Muscle layer of colon (tissue), 2 donors: ENCODE data around the gene OPTC.

ENCODE experiments used
- H3K27ac ChIP-seq: one replicate; pipeline ENCODE4 v1.7.0; 2013; ENCODE audit warnings: low read depth, mild to moderate bottlenecking, low read length, moderate library complexity
- H3K27me3 ChIP-seq, 2 donors: one replicate each; pipeline ENCODE4 v1.7.0; 2013; ENCODE audit warnings: low read length in 2 of 2, mild to moderate bottlenecking in 2 of 2; ENCODE audit not compliant: insufficient read depth in 2 of 2, control insufficient read depth in 1 of 2
- H3K36me3 ChIP-seq: one replicate; pipeline ENCODE4 v1.7.0; 2013; ENCODE audit warnings: mild to moderate bottlenecking, low read length; ENCODE audit not compliant: insufficient read depth
- H3K4me1 ChIP-seq: one replicate; pipeline ENCODE4 v1.7.0; 2013; ENCODE audit warnings: mild to moderate bottlenecking, low read length; ENCODE audit not compliant: insufficient read depth
- H3K4me3 ChIP-seq, 2 donors: one replicate each; pipeline ENCODE4 v1.7.0; 2013; ENCODE audit warnings: low read length in 2 of 2, low read depth in 1 of 2, mild to moderate bottlenecking in 1 of 2, moderate library complexity in 1 of 2
- H3K9ac ChIP-seq: one replicate; pipeline ENCODE4 v1.7.0; 2013; ENCODE audit warnings: low read length
- H3K9me3 ChIP-seq: one replicate; pipeline ENCODE4 v1.7.0; 2013; ENCODE audit warnings: mild to moderate bottlenecking, low read length
- donor health status: abdominal sarcoma.
- donor health status: Adenocarcinoma of cecum.

OPTC gene

GRCh38 chr1:203455706-203456105 is 38.2 kb upstream of the OPTC start:
- Histone ChIP-seq H3K27ac (no peak overlapping the region), H3K4me3 (no peak overlapping the region), H3K9ac (no peak overlapping the region), H3K4me1 (peaks cover 18% of the 10 kb centered on the region), H3K36me3 (no peaks in the 10 kb centered on the region), H3K27me3 (no peaks in the 10 kb centered on the region), H3K9me3 (no peaks in the 10 kb centered on the region)

GRCh38 chr1:203456577-203456976 is 37.4 kb upstream of the OPTC start:
- Histone ChIP-seq H3K4me3 (no peak overlapping the region), H3K27ac (no peak overlapping the region), H3K27me3 (no peaks in the 10 kb centered on the region), H3K9me3 (no peaks in the 10 kb centered on the region), H3K4me1 (peaks cover 16% of the 10 kb centered on the region), H3K36me3 (no peaks in the 10 kb centered on the region), H3K9ac (no peak overlapping the region)

- H3K27me3 ChIP-seq = no peaks in the 10 kb centered on the region
- H3K9me3 ChIP-seq = no peaks in the 10 kb centered on the region
- no peak overlapping the region for H3K27ac ChIP-seq
- H3K4me3 ChIP-seq = no peak overlapping the region
- H3K4me1 ChIP-seq = peaks cover 9% of the 10 kb centered on the region
- H3K36me3 ChIP-seq = no peaks in the 10 kb centered on the region
- H3K9ac ChIP-seq = no peak overlapping the region
These were observed 35.9 kb upstream of the OPTC start for GRCh38 chr1:203458078-203458477.

GRCh38 chr1:203459671-203460201 is 34.2 kb upstream of the OPTC start:
- Histone ChIP-seq H3K27ac (no peak overlapping the region), H3K36me3 (no peaks in the 10 kb centered on the region), H3K4me1 (peaks cover 25% of the 10 kb centered on the region), H3K27me3 (no peaks in the 10 kb centered on the region), H3K4me3 (no peak overlapping the region), H3K9me3 (no peaks in the 10 kb centered on the region), H3K9ac (no peak overlapping the region)

- Histone ChIP-seq H3K27ac (no peak overlapping the region), H3K4me1 (peaks cover 45% of the 10 kb centered on the region), H3K4me3 (no peak overlapping the region), H3K27me3 (no peaks in the 10 kb centered on the region), H3K36me3 (no peaks in the 10 kb centered on the region), H3K9ac (no peak overlapping the region), H3K9me3 (no peaks in the 10 kb centered on the region)
These were observed 32.2 kb upstream of the OPTC start for GRCh38 chr1:203461717-203462116.

GRCh38 chr1:203462143-203462542 is 31.8 kb upstream of the OPTC start:
- Histone ChIP-seq H3K9ac (no peak overlapping the region), H3K4me3 (no peak overlapping the region), H3K27me3 (no peaks in the 10 kb centered on the region), H3K9me3 (no peaks in the 10 kb centered on the region), H3K36me3 (no peaks in the 10 kb centered on the region), H3K4me1 (peaks cover 49% of the 10 kb centered on the region), H3K27ac (no peak overlapping the region)

- peaks cover 56% of the 10 kb centered on the region for H3K4me1 ChIP-seq
- no peaks in the 10 kb centered on the region for H3K27me3 ChIP-seq
- no peaks in the 10 kb centered on the region for H3K9me3 ChIP-seq
- no peak overlapping the region for H3K9ac ChIP-seq
- no peaks in the 10 kb centered on the region for H3K36me3 ChIP-seq
- peak overlapping the region; percentile 86 for H3K27ac ChIP-seq
- H3K4me3 ChIP-seq = no peak overlapping the region
These were observed 31.1 kb upstream of the OPTC start for GRCh38 chr1:203462878-203463277.

GRCh38 chr1:203463469-203464062 is 30.4 kb upstream of the OPTC start:
- Histone ChIP-seq H3K27me3 (no peaks in the 10 kb centered on the region), H3K27ac (peak overlapping the region; percentile 86), H3K9ac (peak overlapping the region; percentile 25), H3K9me3 (no peaks in the 10 kb centered on the region), H3K36me3 (no peaks in the 10 kb centered on the region), H3K4me3 (no peak overlapping the region), H3K4me1 (peaks cover 56% of the 10 kb centered on the region)

GRCh38 chr1:203464226-203464625 is 29.7 kb upstream of the OPTC start:
- H3K36me3 ChIP-seq = no peaks in the 10 kb centered on the region
- H3K27me3 ChIP-seq = no peaks in the 10 kb centered on the region
- H3K9ac ChIP-seq = peak overlapping the region; percentile 25
- H3K4me3 ChIP-seq = no peak overlapping the region
- no peaks in the 10 kb centered on the region for H3K9me3 ChIP-seq
- H3K4me1 ChIP-seq = peaks cover 56% of the 10 kb centered on the region
- H3K27ac ChIP-seq = peak overlapping the region; percentile 86

GRCh38 chr1:203464743-203465142 is 29.2 kb upstream of the OPTC start:
- peak overlapping the region; percentile 86 for H3K27ac ChIP-seq
- no peaks in the 10 kb centered on the region for H3K9me3 ChIP-seq
- H3K36me3 ChIP-seq = no peaks in the 10 kb centered on the region
- peaks cover 56% of the 10 kb centered on the region for H3K4me1 ChIP-seq
- H3K27me3 ChIP-seq = no peaks in the 10 kb centered on the region
- H3K9ac ChIP-seq = peak overlapping the region; percentile 25
- no peak overlapping the region for H3K4me3 ChIP-seq

- Histone ChIP-seq H3K4me1 (peaks cover 56% of the 10 kb centered on the region), H3K9me3 (no peaks in the 10 kb centered on the region), H3K4me3 (no peak overlapping the region), H3K36me3 (no peaks in the 10 kb centered on the region), H3K27me3 (no peaks in the 10 kb centered on the region), H3K27ac (peak overlapping the region; percentile 89), H3K9ac (peak overlapping the region; percentile 15)
These were observed 28.7 kb upstream of the OPTC start for GRCh38 chr1:203465146-203465798.

- Histone ChIP-seq H3K9ac (peak overlapping the region; percentile 41), H3K9me3 (no peaks in the 10 kb centered on the region), H3K36me3 (no peaks in the 10 kb centered on the region), H3K27me3 (no peaks in the 10 kb centered on the region), H3K4me3 (no peak overlapping the region), H3K27ac (peak overlapping the region; percentile 89), H3K4me1 (peaks cover 56% of the 10 kb centered on the region)
These were observed 28.0 kb upstream of the OPTC start for GRCh38 chr1:203465948-203466347.
